Endothelial cell of umbilical vein (primary cell): ENCODE results near the gene MEGF11.

ENCODE experiments used
- EZH2 ChIP-seq: IDR thresholded peaks from 2 replicates; pipeline ENCODE4 v1.6.1; 2012; ENCODE audit warnings: borderline replicate concordance, low read depth, mild to moderate bottlenecking, moderate library complexity, low read length, inconsistent platforms; ENCODE audit not compliant: severe bottlenecking
- FOS ChIP-seq: IDR thresholded peaks from 2 replicates; pipeline ENCODE4 v1.6.1; 2011; ENCODE audit warnings: mild to moderate bottlenecking, low read length, moderate library complexity, borderline replicate concordance; ENCODE audit not compliant: insufficient read depth
- JUN ChIP-seq: IDR thresholded peaks from 2 replicates; pipeline ENCODE4 v1.6.1; 2011; ENCODE audit warnings: borderline replicate concordance, low read depth; ENCODE audit not compliant: insufficient read length, insufficient read depth
- MYC ChIP-seq: IDR thresholded peaks from one replicate; pipeline ENCODE4 v1.6.1; 2011; ENCODE audit warnings: mild to moderate bottlenecking, low read depth, low read length
- POLR2A ChIP-seq: IDR thresholded peaks from 2 replicates; pipeline ENCODE4 v1.6.1; 2012; ENCODE audit warnings: low read depth, mild to moderate bottlenecking, control low read depth, low read length
- POLR2AphosphoS5 ChIP-seq: IDR thresholded peaks from 2 replicates; pipeline ENCODE4 v1.6.1; 2012; ENCODE audit warnings: low read depth, mild to moderate bottlenecking, control low read depth, low read length, moderate library complexity; ENCODE audit not compliant: insufficient read depth
- TF ChIP-seq, protein P1 (sequence below), 2 donors: IDR thresholded peaks; 1 replicate in 1 of 2; 2 replicates in 1 of 2; pipeline ENCODE4 v1.5.1; 2011; ENCODE audit warnings: low read length in 2 of 2, mild to moderate bottlenecking in 2 of 2, moderate library complexity in 2 of 2, control low read depth in 1 of 2, inconsistent platforms in 1 of 2, low read depth in 1 of 2; ENCODE audit not compliant: insufficient read depth in 1 of 2; ENCODE audit errors: extremely low read depth in 1 of 2
- TF ChIP-seq, protein P2 (sequence below): IDR thresholded peaks from 2 replicates; pipeline ENCODE4 v1.6.1; 2011; ENCODE audit not compliant: insufficient read depth, insufficient read length

DNA sequence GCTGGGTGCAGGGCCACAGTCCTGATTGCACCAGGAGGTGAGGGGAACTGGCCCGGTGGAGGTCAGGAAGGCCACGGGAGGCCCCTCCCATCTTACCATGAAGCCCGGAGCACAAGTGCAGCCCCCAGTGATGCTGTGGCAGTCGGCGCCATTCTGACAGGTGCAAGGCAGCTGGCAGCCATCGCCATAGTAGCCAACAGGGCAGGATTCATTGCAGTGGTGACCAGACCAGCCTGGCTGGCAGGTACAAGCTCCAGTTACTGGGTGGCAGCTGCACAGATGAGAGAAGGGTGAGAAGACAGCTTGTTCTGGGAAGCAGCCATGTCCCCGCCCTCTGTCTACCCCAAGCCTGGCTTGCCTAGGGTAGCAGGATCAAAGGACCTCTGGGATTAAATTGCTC is 296.1 kb downstream of the MEGF11 start:
- TF ChIP-seq, protein P1, sequence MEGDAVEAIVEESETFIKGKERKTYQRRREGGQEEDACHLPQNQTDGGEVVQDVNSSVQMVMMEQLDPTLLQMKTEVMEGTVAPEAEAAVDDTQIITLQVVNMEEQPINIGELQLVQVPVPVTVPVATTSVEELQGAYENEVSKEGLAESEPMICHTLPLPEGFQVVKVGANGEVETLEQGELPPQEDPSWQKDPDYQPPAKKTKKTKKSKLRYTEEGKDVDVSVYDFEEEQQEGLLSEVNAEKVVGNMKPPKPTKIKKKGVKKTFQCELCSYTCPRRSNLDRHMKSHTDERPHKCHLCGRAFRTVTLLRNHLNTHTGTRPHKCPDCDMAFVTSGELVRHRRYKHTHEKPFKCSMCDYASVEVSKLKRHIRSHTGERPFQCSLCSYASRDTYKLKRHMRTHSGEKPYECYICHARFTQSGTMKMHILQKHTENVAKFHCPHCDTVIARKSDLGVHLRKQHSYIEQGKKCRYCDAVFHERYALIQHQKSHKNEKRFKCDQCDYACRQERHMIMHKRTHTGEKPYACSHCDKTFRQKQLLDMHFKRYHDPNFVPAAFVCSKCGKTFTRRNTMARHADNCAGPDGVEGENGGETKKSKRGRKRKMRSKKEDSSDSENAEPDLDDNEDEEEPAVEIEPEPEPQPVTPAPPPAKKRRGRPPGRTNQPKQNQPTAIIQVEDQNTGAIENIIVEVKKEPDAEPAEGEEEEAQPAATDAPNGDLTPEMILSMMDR (IDR thresholded peaks at IDR 0.05; ENCODE audit: extremely low read depth in 1 of 2, insufficient read depth in 1 of 2, low read depth in 1 of 2, low read length in 2 of 2) = no peak
- TF ChIP-seq EZH2 (no peak), POLR2A (no peak), JUN (no peak), MYC (no peak), POLR2AphosphoS5 (no peak), FOS (no peak)
- TF ChIP-seq, protein P2, sequence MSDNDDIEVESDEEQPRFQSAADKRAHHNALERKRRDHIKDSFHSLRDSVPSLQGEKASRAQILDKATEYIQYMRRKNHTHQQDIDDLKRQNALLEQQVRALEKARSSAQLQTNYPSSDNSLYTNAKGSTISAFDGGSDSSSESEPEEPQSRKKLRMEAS = no peak
